GM23338 (cell line): ENCODE measurements around the gene PIAS4.

Experiments used
- CREB1 ChIP-seq: fragments of 250-450 bp; sonication (Bioruptor Pico); IDR thresholded peaks from 2 replicates; pipeline ENCODE4 v1.5.0; 2020; ENCODE audit warnings: low read depth, mild to moderate bottlenecking, moderate library complexity
- CTCF ChIP-seq, 2 experiments: fragments of 200-600 bp in 1 of 2; sonication (generic) in 1 of 2; conservative IDR thresholded peaks; 2 replicates each; pipeline versions ENCODE4 v1.5.1 to v1.6.1; 2016 to 2017; ENCODE audit warnings: antibody characterized with exemption in 2 of 2, low read depth in 2 of 2, mild to moderate bottlenecking in 2 of 2, moderate library complexity in 1 of 2
- EZH2 ChIP-seq: fragments of 200-600 bp; sonication (generic); IDR thresholded peaks from one replicate; pipeline ENCODE4 v1.8.0; 2017; ENCODE audit warnings: antibody characterized with exemption, mild to moderate bottlenecking, low read depth; ENCODE audit not compliant: unreplicated experiment
- EZH2phosphoT487 ChIP-seq: fragments of 200-600 bp; sonication (generic); IDR thresholded peaks from one replicate; pipeline ENCODE4 v1.8.1; 2018; ENCODE audit warnings: antibody characterized with exemption; ENCODE audit not compliant: unreplicated experiment
- JUNB ChIP-seq: IDR thresholded peaks from one replicate; pipeline ENCODE4 v1.6.1; 2016; ENCODE audit warnings: antibody characterized with exemption; ENCODE audit not compliant: unreplicated experiment
- POLR2AphosphoS5 ChIP-seq: IDR thresholded peaks from 2 replicates; pipeline ENCODE4 v1.6.1; 2016; ENCODE audit warnings: antibody characterized with exemption, low read depth
- STAT1 ChIP-seq: IDR thresholded peaks from one replicate; pipeline ENCODE4 v1.6.1; 2016; ENCODE audit warnings: antibody characterized with exemption; ENCODE audit not compliant: unreplicated experiment
- ZNF114 ChIP-seq: fragments of 250-450 bp; sonication (Bioruptor Pico); IDR thresholded peaks from 2 replicates; pipeline ENCODE4 v1.5.0; 2020; ENCODE audit warnings: mild to moderate bottlenecking, moderate library complexity
- ZNF331 ChIP-seq: fragments of 250-450 bp; sonication (Bioruptor Pico); IDR thresholded peaks from 2 replicates; pipeline ENCODE4 v1.5.0; 2020; ENCODE audit warnings: low read depth, mild to moderate bottlenecking, moderate library complexity
- ZNF462 ChIP-seq: fragments of 250-450 bp; sonication (Bioruptor Pico); IDR thresholded peaks from 2 replicates; pipeline ENCODE4 v1.5.0; 2020; ENCODE audit warnings: mild to moderate bottlenecking, moderate library complexity
- TF ChIP-seq, protein P1 (sequence below): IDR thresholded peaks from one replicate; pipeline ENCODE4 v1.6.1; 2018; ENCODE audit warnings: antibody characterized with exemption; ENCODE audit not compliant: unreplicated experiment
- TF ChIP-seq, protein P2 (sequence below): IDR thresholded peaks from 2 replicates; pipeline ENCODE4 v1.6.1; 2016; ENCODE audit warnings: antibody characterized with exemption

DNA sequence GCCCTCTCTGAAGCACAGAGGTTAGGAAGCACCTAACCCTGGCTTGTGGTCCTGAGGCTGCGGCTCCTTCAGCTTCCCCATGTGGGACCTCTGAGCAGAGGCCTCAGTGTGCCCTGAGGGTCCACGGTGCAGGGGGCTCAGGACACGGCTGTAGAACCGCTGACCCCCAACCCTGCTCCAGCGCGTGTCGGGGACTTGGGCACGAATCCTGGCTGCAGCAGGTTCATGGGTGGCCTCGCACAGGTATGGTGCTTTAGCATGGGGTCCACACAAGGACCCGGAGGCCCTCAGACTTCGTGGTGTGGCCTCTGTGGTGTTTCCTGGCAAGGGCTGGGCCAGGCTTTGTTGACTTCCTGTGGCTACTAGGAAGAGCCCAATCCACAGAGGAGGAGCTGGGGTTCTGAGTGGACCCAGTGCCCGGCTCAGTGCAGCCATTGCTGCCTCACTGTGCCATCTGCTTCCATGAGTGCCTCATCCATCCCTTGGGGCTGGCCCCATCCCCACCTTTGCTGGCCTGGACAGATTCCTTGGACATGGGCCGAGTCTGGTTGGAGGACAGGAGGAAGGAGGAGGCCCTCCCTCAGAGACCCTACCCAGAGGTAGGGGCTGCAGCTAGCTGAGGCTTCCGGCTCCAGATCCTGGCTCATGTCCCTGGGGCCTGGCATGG lies 34.7 kb downstream of the PIAS4 start:
- TF ChIP-seq POLR2AphosphoS5: no peak
- TF ChIP-seq CTCF (conservative IDR thresholded peaks at IDR 0.05; ENCODE audit: low read depth in 2 of 2): no peak
- no peak for TF ChIP-seq ZNF331 (CRISPR knock-in tag)
- no peak for TF ChIP-seq EZH2
- TF ChIP-seq, protein P1, sequence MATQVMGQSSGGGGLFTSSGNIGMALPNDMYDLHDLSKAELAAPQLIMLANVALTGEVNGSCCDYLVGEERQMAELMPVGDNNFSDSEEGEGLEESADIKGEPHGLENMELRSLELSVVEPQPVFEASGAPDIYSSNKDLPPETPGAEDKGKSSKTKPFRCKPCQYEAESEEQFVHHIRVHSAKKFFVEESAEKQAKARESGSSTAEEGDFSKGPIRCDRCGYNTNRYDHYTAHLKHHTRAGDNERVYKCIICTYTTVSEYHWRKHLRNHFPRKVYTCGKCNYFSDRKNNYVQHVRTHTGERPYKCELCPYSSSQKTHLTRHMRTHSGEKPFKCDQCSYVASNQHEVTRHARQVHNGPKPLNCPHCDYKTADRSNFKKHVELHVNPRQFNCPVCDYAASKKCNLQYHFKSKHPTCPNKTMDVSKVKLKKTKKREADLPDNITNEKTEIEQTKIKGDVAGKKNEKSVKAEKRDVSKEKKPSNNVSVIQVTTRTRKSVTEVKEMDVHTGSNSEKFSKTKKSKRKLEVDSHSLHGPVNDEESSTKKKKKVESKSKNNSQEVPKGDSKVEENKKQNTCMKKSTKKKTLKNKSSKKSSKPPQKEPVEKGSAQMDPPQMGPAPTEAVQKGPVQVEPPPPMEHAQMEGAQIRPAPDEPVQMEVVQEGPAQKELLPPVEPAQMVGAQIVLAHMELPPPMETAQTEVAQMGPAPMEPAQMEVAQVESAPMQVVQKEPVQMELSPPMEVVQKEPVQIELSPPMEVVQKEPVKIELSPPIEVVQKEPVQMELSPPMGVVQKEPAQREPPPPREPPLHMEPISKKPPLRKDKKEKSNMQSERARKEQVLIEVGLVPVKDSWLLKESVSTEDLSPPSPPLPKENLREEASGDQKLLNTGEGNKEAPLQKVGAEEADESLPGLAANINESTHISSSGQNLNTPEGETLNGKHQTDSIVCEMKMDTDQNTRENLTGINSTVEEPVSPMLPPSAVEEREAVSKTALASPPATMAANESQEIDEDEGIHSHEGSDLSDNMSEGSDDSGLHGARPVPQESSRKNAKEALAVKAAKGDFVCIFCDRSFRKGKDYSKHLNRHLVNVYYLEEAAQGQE: no peak
- no peak for TF ChIP-seq CREB1 (CRISPR knock-in tag)
- TF ChIP-seq EZH2phosphoT487: no peak
- no peak for TF ChIP-seq JUNB
- TF ChIP-seq, protein P2, sequence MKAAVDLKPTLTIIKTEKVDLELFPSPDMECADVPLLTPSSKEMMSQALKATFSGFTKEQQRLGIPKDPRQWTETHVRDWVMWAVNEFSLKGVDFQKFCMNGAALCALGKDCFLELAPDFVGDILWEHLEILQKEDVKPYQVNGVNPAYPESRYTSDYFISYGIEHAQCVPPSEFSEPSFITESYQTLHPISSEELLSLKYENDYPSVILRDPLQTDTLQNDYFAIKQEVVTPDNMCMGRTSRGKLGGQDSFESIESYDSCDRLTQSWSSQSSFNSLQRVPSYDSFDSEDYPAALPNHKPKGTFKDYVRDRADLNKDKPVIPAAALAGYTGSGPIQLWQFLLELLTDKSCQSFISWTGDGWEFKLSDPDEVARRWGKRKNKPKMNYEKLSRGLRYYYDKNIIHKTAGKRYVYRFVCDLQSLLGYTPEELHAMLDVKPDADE: no peak
- TF ChIP-seq ZNF462 (CRISPR knock-in tag): no peak
- TF ChIP-seq STAT1: no peak
- no peak for TF ChIP-seq ZNF114 (CRISPR knock-in tag)
